Measurements from ENCODE around the gene IGSF22. TPM values are rescaled to one million over a fixed set of nuclear protein-coding genes. Genes with fewer than 3 reads are reported as not detected.

Gene IGSF22
- total and polyA plus RNA-seq, 2 of the 13 experiments (the other 11 are each of a cell fraction or from before 2014, with no cell fraction given), result not detected

DNA sequence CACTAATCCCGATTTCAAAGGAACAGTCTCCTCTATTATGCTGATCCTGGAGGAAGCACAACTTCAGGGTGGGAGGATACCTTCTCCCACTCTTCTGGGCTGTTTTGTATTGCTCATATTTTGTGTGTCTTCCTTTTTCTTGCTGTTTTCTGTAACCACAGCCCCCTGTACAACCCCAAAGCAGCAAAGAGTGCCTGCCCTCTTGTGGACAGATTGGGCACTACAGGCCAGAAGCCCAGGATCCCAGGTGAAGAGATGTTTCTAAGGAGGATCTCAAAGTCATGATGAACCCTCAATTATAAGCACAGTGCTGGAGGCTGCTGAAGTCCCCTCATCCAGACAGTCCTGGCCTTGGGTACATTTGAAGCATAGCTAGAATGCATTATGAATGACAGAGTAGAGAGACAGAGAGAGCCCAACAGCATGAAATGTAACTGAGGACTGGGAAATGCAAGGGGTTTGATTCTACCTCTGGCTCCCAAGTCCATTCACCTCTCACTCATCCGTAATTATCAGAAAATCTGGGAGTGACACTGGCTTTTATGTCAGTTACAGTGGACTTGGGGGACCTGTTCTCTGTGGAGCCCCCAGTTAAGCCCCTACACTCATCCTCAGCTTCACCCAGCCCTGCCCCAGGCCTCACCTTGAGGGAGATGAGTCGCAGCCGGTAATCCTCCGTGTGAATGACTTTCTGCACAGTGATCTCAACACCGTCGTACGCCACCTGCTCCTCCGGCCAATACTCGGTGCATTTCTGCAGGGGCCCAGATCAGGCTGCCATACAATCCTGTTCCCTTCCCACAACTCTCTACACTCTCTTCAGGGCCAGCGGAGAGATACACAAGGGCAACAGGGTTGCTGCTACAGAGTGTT lies 6.2 kb upstream of the IGSF22 start:
- Histone ChIP-seq H3K4me1 (ENCODE audit: insufficient read depth, low read length) (no peaks in the 10 kb centered on the region), H3K4me2 (ENCODE audit: low read depth, low read length) (no peak overlapping the region), H3K27me3 (ENCODE audit: control insufficient read depth in 1 of 2, insufficient read depth in 2 of 2, low read length in 2 of 2) (peaks cover 6 to 48% of the 10 kb centered on the region in 2 experiments; a peak in 3 of 5 replicates), H3K36me3 (replicated peaks in 1 of 2; ENCODE audit: control insufficient read depth in 1 of 2, insufficient read depth in 2 of 2, low read length in 2 of 2) (no peaks in the 10 kb centered on the region), H3K27ac (ENCODE audit: extremely low read length, insufficient read depth, low read length) (no peak overlapping the region), H2AFZ (ENCODE audit: low read length) (no peak overlapping the region), H3K9ac (ENCODE audit: insufficient read depth, low read depth, low read length) (no peak overlapping the region), H3K79me2 (ENCODE audit: insufficient read depth, low read length) (no peaks in the 10 kb centered on the region), H4K20me1 (ENCODE audit: insufficient read depth, low read length) (no peaks in the 10 kb centered on the region), H3K9me3 (ENCODE audit: low read length) (no peaks in the 10 kb centered on the region), H3K4me3 (replicated peaks in 1 of 3; ENCODE audit: insufficient read depth in 1 of 3, low read depth in 2 of 3, low read length in 3 of 3) (no peak overlapping the region)
- TF ChIP-seq, protein P1, sequence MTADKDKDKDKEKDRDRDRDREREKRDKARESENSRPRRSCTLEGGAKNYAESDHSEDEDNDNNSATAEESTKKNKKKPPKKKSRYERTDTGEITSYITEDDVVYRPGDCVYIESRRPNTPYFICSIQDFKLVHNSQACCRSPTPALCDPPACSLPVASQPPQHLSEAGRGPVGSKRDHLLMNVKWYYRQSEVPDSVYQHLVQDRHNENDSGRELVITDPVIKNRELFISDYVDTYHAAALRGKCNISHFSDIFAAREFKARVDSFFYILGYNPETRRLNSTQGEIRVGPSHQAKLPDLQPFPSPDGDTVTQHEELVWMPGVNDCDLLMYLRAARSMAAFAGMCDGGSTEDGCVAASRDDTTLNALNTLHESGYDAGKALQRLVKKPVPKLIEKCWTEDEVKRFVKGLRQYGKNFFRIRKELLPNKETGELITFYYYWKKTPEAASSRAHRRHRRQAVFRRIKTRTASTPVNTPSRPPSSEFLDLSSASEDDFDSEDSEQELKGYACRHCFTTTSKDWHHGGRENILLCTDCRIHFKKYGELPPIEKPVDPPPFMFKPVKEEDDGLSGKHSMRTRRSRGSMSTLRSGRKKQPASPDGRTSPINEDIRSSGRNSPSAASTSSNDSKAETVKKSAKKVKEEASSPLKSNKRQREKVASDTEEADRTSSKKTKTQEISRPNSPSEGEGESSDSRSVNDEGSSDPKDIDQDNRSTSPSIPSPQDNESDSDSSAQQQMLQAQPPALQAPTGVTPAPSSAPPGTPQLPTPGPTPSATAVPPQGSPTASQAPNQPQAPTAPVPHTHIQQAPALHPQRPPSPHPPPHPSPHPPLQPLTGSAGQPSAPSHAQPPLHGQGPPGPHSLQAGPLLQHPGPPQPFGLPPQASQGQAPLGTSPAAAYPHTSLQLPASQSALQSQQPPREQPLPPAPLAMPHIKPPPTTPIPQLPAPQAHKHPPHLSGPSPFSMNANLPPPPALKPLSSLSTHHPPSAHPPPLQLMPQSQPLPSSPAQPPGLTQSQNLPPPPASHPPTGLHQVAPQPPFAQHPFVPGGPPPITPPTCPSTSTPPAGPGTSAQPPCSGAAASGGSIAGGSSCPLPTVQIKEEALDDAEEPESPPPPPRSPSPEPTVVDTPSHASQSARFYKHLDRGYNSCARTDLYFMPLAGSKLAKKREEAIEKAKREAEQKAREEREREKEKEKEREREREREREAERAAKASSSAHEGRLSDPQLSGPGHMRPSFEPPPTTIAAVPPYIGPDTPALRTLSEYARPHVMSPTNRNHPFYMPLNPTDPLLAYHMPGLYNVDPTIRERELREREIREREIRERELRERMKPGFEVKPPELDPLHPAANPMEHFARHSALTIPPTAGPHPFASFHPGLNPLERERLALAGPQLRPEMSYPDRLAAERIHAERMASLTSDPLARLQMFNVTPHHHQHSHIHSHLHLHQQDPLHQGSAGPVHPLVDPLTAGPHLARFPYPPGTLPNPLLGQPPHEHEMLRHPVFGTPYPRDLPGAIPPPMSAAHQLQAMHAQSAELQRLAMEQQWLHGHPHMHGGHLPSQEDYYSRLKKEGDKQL (CRISPR knock-in tag; IDR thresholded peaks at IDR 0.05; ENCODE audit: low read depth), result no peak
- TF ChIP-seq XRCC5 (optimal IDR thresholded peaks at IDR 0.05; ENCODE audit: low read length) (peak; percentile 77), HNRNPH1 (optimal IDR thresholded peaks at IDR 0.05; ENCODE audit: low read depth, low read length) (no peak), SMC3 (IDR thresholded peaks at IDR 0.05; ENCODE audit: low read length) (peak; percentile 75), STAG1 (CRISPR knock-in tag; IDR thresholded peaks at IDR 0.05) (peak; percentile 72), RBM39 (IDR thresholded peaks at IDR 0.05; ENCODE audit: low read depth, low read length, poor library complexity, severe bottlenecking) (no peak)
- TF ChIP-seq, protein P2, sequence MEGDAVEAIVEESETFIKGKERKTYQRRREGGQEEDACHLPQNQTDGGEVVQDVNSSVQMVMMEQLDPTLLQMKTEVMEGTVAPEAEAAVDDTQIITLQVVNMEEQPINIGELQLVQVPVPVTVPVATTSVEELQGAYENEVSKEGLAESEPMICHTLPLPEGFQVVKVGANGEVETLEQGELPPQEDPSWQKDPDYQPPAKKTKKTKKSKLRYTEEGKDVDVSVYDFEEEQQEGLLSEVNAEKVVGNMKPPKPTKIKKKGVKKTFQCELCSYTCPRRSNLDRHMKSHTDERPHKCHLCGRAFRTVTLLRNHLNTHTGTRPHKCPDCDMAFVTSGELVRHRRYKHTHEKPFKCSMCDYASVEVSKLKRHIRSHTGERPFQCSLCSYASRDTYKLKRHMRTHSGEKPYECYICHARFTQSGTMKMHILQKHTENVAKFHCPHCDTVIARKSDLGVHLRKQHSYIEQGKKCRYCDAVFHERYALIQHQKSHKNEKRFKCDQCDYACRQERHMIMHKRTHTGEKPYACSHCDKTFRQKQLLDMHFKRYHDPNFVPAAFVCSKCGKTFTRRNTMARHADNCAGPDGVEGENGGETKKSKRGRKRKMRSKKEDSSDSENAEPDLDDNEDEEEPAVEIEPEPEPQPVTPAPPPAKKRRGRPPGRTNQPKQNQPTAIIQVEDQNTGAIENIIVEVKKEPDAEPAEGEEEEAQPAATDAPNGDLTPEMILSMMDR (CRISPR knock-in tag; IDR thresholded peaks at IDR 0.05), result peak; percentile 83
- POLR2A ChIA-PET, result no interaction called here
- FAIRE-seq (peak; percentile 71), DNase-seq (ENCODE audit: low spot score) (no peak), ATAC-seq (peak; percentile 64)
- CTCF ChIA-PET (ENCODE audit: low intra/inter-chr PET ratio, low total read pairs), result interaction anchor here (0.6 to 2.0 kb wide), 3 partner anchors 10 to 616 kb away, joined by 3 to 9 read pairs (median 3); no protein-coding TSS in a partner anchor
- WGBS (ENCODE audit: low lambda C conversion rate), result 27% methylated on average over 11 of the region's 11 CpGs
- intact Hi-C loops (cut with micrococcal nuclease; ENCODE audit: unreplicated experiment), result loop anchor here (1.0 to 5.0 kb wide), 2 partner anchors 65 to 192 kb away; no protein-coding TSS in a partner anchor
- in situ Hi-C loops (cut with HindIII; ENCODE audit: extremely low pct_ligation_motif_present, low pct_unique_long_range_greater_than_20kb), result loop anchor here (10.0 kb wide), 2 partner anchors 187 to 617 kb away; no protein-coding TSS in a partner anchor
- no TSS peak for BruUV-seq (replicated peaks)

Data from HepG2 (cell line).